Measurements from ENCODE around the gene CHPT1. TPM values are rescaled to one million over a fixed set of nuclear protein-coding genes. Genes with fewer than 3 reads are reported as not detected.
A peak's percentile ranks its signal among the peaks of the same experiment; 100 is the strongest.
"Not testable (repeated sequence)": the region's sequence is repeated elsewhere in the genome, so short reads cannot be mapped to it uniquely, and the experiment has no call there.

The CHPT1 gene
- total RNA-seq, 1 donor = 24.6 TPM

DNA sequence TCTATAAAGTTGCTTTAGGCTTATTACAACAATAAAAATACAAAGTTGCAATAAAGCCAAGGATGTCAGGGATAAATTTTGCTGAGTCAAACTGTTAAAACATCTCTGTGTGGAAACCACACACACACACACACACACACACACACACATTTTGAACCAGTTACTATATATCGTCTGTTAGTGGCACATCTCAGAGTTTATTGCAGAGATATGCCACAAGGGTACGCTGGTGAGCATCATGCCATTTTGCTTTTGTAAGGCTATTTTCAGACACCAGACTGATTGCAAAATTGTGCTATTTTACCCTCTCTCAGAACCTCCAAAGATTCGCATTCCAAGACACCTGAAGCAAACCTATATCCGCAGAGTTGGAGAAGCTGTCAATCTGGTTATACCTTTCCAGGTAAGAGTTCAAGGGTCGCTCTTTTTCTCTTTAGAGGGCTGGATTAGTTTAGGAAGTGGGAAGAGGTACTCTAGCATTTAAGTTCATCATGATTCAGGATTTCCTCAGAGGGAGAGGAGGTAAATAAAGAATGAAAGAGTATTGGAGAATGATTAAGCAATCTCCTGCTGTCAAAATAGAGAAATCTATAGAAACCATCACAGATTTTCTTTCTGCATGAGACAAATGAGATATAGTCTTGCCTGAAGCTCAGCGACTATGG lies 27.3 kb upstream of the CHPT1 start:
- H3K27me3 ChIP-seq (ENCODE audit: insufficient read depth, low read length) = peaks cover 1% of the 10 kb centered on the region
- DNase-seq (ENCODE audit: insufficient read length, low spot score, missing footprints) = peak; percentile 51
- no peak overlapping the region for H3K27ac ChIP-seq (ENCODE audit: low read depth, low read length)
- H3K4me2 ChIP-seq (ENCODE audit: insufficient read depth, low read length) = no peak overlapping the region
- H3K4me1 ChIP-seq (ENCODE audit: insufficient read depth, low read length) = peaks cover 3% of the 10 kb centered on the region
- H2AFZ ChIP-seq (ENCODE audit: low read length) = peak overlapping the region; percentile 65
- H3K36me3 ChIP-seq (ENCODE audit: insufficient read depth, low read length) = no peaks in the 10 kb centered on the region
- no peak overlapping the region for H3K4me3 ChIP-seq (ENCODE audit: insufficient read depth, low read length)
- TF ChIP-seq, protein P1, sequence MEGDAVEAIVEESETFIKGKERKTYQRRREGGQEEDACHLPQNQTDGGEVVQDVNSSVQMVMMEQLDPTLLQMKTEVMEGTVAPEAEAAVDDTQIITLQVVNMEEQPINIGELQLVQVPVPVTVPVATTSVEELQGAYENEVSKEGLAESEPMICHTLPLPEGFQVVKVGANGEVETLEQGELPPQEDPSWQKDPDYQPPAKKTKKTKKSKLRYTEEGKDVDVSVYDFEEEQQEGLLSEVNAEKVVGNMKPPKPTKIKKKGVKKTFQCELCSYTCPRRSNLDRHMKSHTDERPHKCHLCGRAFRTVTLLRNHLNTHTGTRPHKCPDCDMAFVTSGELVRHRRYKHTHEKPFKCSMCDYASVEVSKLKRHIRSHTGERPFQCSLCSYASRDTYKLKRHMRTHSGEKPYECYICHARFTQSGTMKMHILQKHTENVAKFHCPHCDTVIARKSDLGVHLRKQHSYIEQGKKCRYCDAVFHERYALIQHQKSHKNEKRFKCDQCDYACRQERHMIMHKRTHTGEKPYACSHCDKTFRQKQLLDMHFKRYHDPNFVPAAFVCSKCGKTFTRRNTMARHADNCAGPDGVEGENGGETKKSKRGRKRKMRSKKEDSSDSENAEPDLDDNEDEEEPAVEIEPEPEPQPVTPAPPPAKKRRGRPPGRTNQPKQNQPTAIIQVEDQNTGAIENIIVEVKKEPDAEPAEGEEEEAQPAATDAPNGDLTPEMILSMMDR (IDR thresholded peaks at IDR 0.05; ENCODE audit: extremely low read depth, low read depth, low read length) = peak; percentile 61
- H3K79me2 ChIP-seq (ENCODE audit: insufficient read depth, low read length) = no peaks in the 10 kb centered on the region
- no peaks in the 10 kb centered on the region for H4K20me1 ChIP-seq (ENCODE audit: insufficient read depth, low read length)
- no peaks in the 10 kb centered on the region for H3K9me3 ChIP-seq (ENCODE audit: low read depth, low read length)

DNA sequence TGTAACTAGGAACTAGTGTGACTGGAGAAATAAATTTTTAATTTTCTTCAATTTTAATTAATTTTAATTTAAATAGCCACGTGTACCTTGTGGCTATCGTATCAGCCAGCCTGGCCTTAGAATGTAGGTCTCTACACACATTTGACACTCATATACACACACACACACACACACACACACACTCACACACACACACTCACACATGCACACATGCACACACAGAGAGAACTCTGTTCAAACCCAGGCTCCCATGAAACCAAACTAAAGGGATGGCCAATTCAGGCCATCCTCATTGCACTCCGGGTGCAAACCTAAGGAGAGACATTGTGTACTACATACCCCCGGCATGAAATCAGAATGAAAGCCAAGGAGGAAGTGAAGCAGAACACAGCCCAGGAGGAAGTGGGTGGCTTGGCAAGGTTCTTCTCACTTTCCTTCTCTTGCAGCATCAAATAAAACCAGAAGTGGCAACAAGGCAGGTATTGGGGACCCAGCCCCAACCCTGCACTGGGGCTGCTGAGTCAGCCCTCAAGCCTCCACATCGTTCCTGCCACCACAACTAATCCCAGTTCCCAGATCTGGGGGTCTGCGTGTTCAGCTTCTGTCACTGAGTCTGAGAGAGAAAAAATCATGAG lies 26.2 kb upstream of the CHPT1 start:
- H3K4me1 ChIP-seq (ENCODE audit: insufficient read depth, low read length) = peaks cover 3% of the 10 kb centered on the region
- no peaks in the 10 kb centered on the region for H3K36me3 ChIP-seq (ENCODE audit: insufficient read depth, low read length)
- TF ChIP-seq, protein P1 (IDR thresholded peaks at IDR 0.05; ENCODE audit: extremely low read depth, low read depth, low read length) = no peak
- no peaks in the 10 kb centered on the region for H3K9me3 ChIP-seq (ENCODE audit: low read depth, low read length)
- no peak for DNase-seq (ENCODE audit: insufficient read length, low spot score, missing footprints)
- no peak overlapping the region for H3K4me3 ChIP-seq (ENCODE audit: insufficient read depth, low read length)
- H3K27me3 ChIP-seq (ENCODE audit: insufficient read depth, low read length) = no peaks in the 10 kb centered on the region
- H2AFZ ChIP-seq (ENCODE audit: low read length) = no peak overlapping the region
- H3K79me2 ChIP-seq (ENCODE audit: insufficient read depth, low read length) = no peaks in the 10 kb centered on the region
- no peak overlapping the region for H3K4me2 ChIP-seq (ENCODE audit: insufficient read depth, low read length)
- no peaks in the 10 kb centered on the region for H4K20me1 ChIP-seq (ENCODE audit: insufficient read depth, low read length)
- H3K27ac ChIP-seq (ENCODE audit: low read depth, low read length) = no peak overlapping the region

DNA sequence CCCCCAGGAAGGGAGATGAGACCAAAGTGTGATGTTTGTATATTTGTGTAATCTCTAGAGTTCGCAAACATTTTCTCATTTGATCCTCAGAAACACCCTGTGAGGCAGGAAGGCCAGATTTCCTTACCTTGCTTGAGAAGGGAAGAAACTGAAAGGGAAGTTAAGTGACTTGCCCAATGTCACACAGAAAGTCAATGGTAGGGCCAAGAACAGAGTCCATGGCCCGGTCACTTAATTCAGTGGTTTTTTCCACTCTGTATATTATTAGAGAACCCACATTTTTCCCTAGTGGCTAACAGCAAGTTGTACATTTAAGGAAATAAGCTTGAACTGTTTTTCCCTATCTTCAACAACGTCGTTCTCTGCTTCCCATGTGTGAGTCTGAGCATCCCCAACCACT lies 25.6 kb upstream of the CHPT1 start:
- no peaks in the 10 kb centered on the region for H3K36me3 ChIP-seq (ENCODE audit: insufficient read depth, low read length)
- H4K20me1 ChIP-seq (ENCODE audit: insufficient read depth, low read length) = no peaks in the 10 kb centered on the region
- DNase-seq (ENCODE audit: insufficient read length, low spot score, missing footprints) = no peak

DNA sequence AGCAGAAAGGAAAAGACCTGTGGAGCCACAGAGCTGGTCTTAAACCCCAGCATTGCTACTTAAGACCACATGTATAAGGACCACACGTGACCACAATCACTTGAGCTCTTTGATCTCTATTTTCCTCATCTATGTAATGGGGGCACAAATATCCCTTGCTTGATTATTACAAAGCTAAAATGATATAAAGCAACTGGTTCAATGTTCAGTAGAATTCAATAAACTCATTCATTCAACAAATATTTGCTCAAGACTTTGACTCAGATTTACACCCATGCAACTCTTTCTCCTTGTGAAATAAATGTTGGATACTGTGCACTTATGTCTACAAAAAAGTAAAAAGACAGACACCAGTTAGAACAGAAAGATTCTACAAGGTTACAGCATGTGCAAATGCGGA lies 21.9 kb upstream of the CHPT1 start:
- Histone ChIP-seq H2AFZ (ENCODE audit: low read length) (no peak overlapping the region), H3K4me3 (ENCODE audit: insufficient read depth, low read length) (no peak overlapping the region), H3K4me2 (ENCODE audit: insufficient read depth, low read length) (no peak overlapping the region), H3K36me3 (ENCODE audit: insufficient read depth, low read length) (no peaks in the 10 kb centered on the region), H3K9me3 (ENCODE audit: low read depth, low read length) (no peaks in the 10 kb centered on the region), H4K20me1 (ENCODE audit: insufficient read depth, low read length) (no peaks in the 10 kb centered on the region), H3K27me3 (ENCODE audit: insufficient read depth, low read length) (no peaks in the 10 kb centered on the region), H3K27ac (ENCODE audit: low read depth, low read length) (no peak overlapping the region), H3K79me2 (ENCODE audit: insufficient read depth, low read length) (no peaks in the 10 kb centered on the region), H3K4me1 (ENCODE audit: insufficient read depth, low read length) (no peaks in the 10 kb centered on the region)
- DNase-seq (ENCODE audit: insufficient read length, low spot score, missing footprints) = no peak
- TF ChIP-seq, protein P1 (IDR thresholded peaks at IDR 0.05; ENCODE audit: extremely low read depth, low read depth, low read length) = no peak

More for the DNA sequence above, 25.6 kb upstream of the CHPT1 start:
- H3K27me3 ChIP-seq (ENCODE audit: insufficient read depth, low read length) = no peaks in the 10 kb centered on the region
- TF ChIP-seq, protein P1 (IDR thresholded peaks at IDR 0.05; ENCODE audit: extremely low read depth, low read depth, low read length) = no peak
- H3K79me2 ChIP-seq (ENCODE audit: insufficient read depth, low read length) = no peaks in the 10 kb centered on the region
- no peak overlapping the region for H2AFZ ChIP-seq (ENCODE audit: low read length)
- H3K9me3 ChIP-seq (ENCODE audit: low read depth, low read length) = no peaks in the 10 kb centered on the region
- H3K27ac ChIP-seq (ENCODE audit: low read depth, low read length) = no peak overlapping the region
- H3K4me1 ChIP-seq (ENCODE audit: insufficient read depth, low read length) = peaks cover 3% of the 10 kb centered on the region
- no peak overlapping the region for H3K4me3 ChIP-seq (ENCODE audit: insufficient read depth, low read length)
- no peak overlapping the region for H3K4me2 ChIP-seq (ENCODE audit: insufficient read depth, low read length)

DNA sequence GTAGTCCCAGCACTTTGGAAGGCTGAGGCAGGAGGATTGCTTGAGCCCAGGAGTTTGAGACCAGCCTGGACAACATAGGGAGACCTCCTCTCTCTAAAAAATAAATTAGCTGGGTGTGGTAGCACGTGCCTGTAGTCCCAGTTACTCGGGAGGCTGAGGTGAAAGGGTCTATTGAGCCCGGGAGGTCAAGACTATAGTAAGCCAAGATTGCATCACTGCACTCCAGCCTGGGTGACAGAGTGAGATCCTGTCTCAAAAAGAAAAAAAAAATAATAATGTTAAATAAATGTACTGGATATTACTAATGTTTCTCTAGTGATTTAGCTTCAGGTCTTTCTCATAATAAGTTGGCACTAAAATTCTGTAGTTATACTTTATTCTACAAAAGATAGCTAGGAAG lies 20.9 kb upstream of the CHPT1 start:
- H3K27me3 ChIP-seq (ENCODE audit: insufficient read depth, low read length); H4K20me1 ChIP-seq (ENCODE audit: insufficient read depth, low read length); H3K4me3 ChIP-seq (ENCODE audit: insufficient read depth, low read length); H3K27ac ChIP-seq (ENCODE audit: low read depth, low read length); H3K4me1 ChIP-seq (ENCODE audit: insufficient read depth, low read length); DNase-seq (ENCODE audit: insufficient read length, low spot score, missing footprints); H3K79me2 ChIP-seq (ENCODE audit: insufficient read depth, low read length); H3K4me2 ChIP-seq (ENCODE audit: insufficient read depth, low read length); H3K36me3 ChIP-seq (ENCODE audit: insufficient read depth, low read length); H3K9me3 ChIP-seq (ENCODE audit: low read depth, low read length); H2AFZ ChIP-seq (ENCODE audit: low read length): not testable (repeated sequence)

Measured in osteoblast (primary cell).